GM20431 (cell line): Measurements from ENCODE around the gene TMA16.
"Not testable (repeated sequence)": the region's sequence is repeated elsewhere in the genome, so short reads cannot be mapped to it uniquely, and the experiment has no call there.

ENCODE experiments used
- in situ Hi-C: fragments of 300-500 bp; cut with MseI, MboI; formaldehyde crosslinking; loops from one replicate; pipeline ENCODE4 v1.15.0; 2020; ENCODE audit warnings: low sequenced_read_pairs; ENCODE audit not compliant: unreplicated experiment

Gene TMA16

GRCh38 chr4:163494360-163495241, at the start of gene TMA16:
Gene TMA16, plus strand, starts transcription at chr4:163494690. Its CDS starts 112 bp downstream, at chr4:163494802.
- in situ Hi-C loops = no loop called here

GRCh38 chr4:163447023-163447422, 47.5 kb upstream of the TMA16 start:
- in situ Hi-C loops = not testable (repeated sequence)

- in situ Hi-C loops = no loop called here
Measured at GRCh38 chr4:163447481-163447880, 47.0 kb upstream of the TMA16 start.

- in situ Hi-C loops = no loop called here
Measured at GRCh38 chr4:163448540-163449203, 45.8 kb upstream of the TMA16 start.

GRCh38 chr4:163462556-163462955, 31.9 kb upstream of the TMA16 start:
- in situ Hi-C loops = no loop called here

GRCh38 chr4:163467082-163467770, 27.3 kb upstream of the TMA16 start:
- in situ Hi-C loops = no loop called here

- in situ Hi-C loops = no loop called here
Measured at GRCh38 chr4:163470391-163470790, 24.1 kb upstream of the TMA16 start.

GRCh38 chr4:163473130-163473529, 21.4 kb upstream of the TMA16 start:
- in situ Hi-C loops = no loop called here

GRCh38 chr4:163473576-163473975, 20.9 kb upstream of the TMA16 start, which contains the start of gene TKTL2:
Gene TKTL2, minus strand, starts transcription at chr4:163473754. Its CDS starts 20 bp downstream, at chr4:163473734.
- in situ Hi-C loops = no loop called here

GRCh38 chr4:163474027-163474426, 20.5 kb upstream of the TMA16 start:
- in situ Hi-C loops = no loop called here

- in situ Hi-C loops = no loop called here
Measured at GRCh38 chr4:163476761-163477438, 17.6 kb upstream of the TMA16 start.

GRCh38 chr4:163482190-163482589, 12.3 kb upstream of the TMA16 start:
- in situ Hi-C loops = loop anchor here (10.0 kb wide), 1 partner anchor 63 kb away; no protein-coding TSS in a partner anchor

- in situ Hi-C loops = loop anchor here (10.0 kb wide), 1 partner anchor 60 kb away; no protein-coding TSS in a partner anchor
Measured at GRCh38 chr4:163484906-163485305, 9.6 kb upstream of the TMA16 start.

GRCh38 chr4:163485589-163485988, 8.9 kb upstream of the TMA16 start:
- in situ Hi-C loops = loop anchor here (10.0 kb wide), 1 partner anchor 59 kb away; no protein-coding TSS in a partner anchor

GRCh38 chr4:163486321-163486720, 8.2 kb upstream of the TMA16 start:
- in situ Hi-C loops = loop anchor here (10.0 kb wide), 1 partner anchor 58 kb away; no protein-coding TSS in a partner anchor

- in situ Hi-C loops = loop anchor here (10.0 kb wide), 1 partner anchor 55 kb away; no protein-coding TSS in a partner anchor
Measured at GRCh38 chr4:163489929-163490328, 4.6 kb upstream of the TMA16 start.

- in situ Hi-C loops = no loop called here
Measured at GRCh38 chr4:163492951-163493504, 1.5 kb upstream of the TMA16 start.

- in situ Hi-C loops = no loop called here
Measured at GRCh38 chr4:163493643-163494359, 689 bp upstream of the TMA16 start.

GRCh38 chr4:163495900-163496299, 1.4 kb downstream of the TMA16 start:
- in situ Hi-C loops = no loop called here
